SK-N-SH treated with all-trans-retinoic acid at 6 μM for 48 hours (cell line): Measurements from ENCODE around the gene PPAT.

ENCODE experiments used
- ATAC-seq: fragments of 200-7000 bp; cut with Tn5 transposase; 3 replicates; pipeline ENCODE4 v1.9.1; 2020; ENCODE audit warnings: mild to moderate bottlenecking, moderate library complexity
- ARNTL ChIP-seq: fragments of 450-650 bp; formaldehyde crosslinking; IDR thresholded peaks from 2 replicates; pipeline ENCODE4 v1.5.0; 2020; ENCODE audit warnings: low read depth, mild to moderate bottlenecking, moderate library complexity, borderline replicate concordance
- BACH2 ChIP-seq: fragments of 250-450 bp; sonication (Bioruptor Pico); IDR thresholded peaks from 2 replicates; pipeline ENCODE4 v1.9.0; 2021; ENCODE audit warnings: mild to moderate bottlenecking, borderline replicate concordance
- CREB5 ChIP-seq: fragments of 250-450 bp; sonication (Bioruptor Pico); IDR thresholded peaks from 2 replicates; pipeline ENCODE4 v1.5.1; 2020; ENCODE audit warnings: low read depth, mild to moderate bottlenecking, moderate library complexity
- CSDC2 ChIP-seq: fragments of 250-450 bp; sonication (Bioruptor Pico); IDR thresholded peaks from 2 replicates; pipeline ENCODE4 v1.5.0; 2020; ENCODE audit warnings: mild to moderate bottlenecking, moderate library complexity
- GLIS3 ChIP-seq: fragments of 250-450 bp; sonication (Bioruptor Pico); IDR thresholded peaks from 2 replicates; pipeline ENCODE4 v1.5.0; 2020; ENCODE audit warnings: mild to moderate bottlenecking, moderate library complexity
- ISL1 ChIP-seq: fragments of 250-450 bp; sonication (Bioruptor Pico); IDR thresholded peaks from 2 replicates; pipeline ENCODE4 v2.1.2; 2022; ENCODE audit warnings: mild to moderate bottlenecking, moderate library complexity
- OSR1 ChIP-seq: fragments of 250-450 bp; sonication (Bioruptor Pico); IDR thresholded peaks from 2 replicates; pipeline ENCODE4 v1.8.0; 2022; ENCODE audit warnings: moderate library complexity, mild to moderate bottlenecking, inconsistent platforms
- PATZ1 ChIP-seq: fragments of 250-450 bp; sonication (Bioruptor Pico); IDR thresholded peaks from 2 replicates; pipeline ENCODE4 v1.8.0; 2020; ENCODE audit warnings: mild to moderate bottlenecking, moderate library complexity, borderline replicate concordance
- PPARA ChIP-seq: fragments of 250-450 bp; sonication (Bioruptor Pico); IDR thresholded peaks from 2 replicates; pipeline ENCODE4 v1.5.0; 2020; ENCODE audit warnings: mild to moderate bottlenecking, borderline replicate concordance
- SNAI2 ChIP-seq: fragments of 250-450 bp; sonication (Bioruptor Pico); IDR thresholded peaks from 2 replicates; pipeline ENCODE4 v1.5.0; 2020; ENCODE audit warnings: mild to moderate bottlenecking, moderate library complexity
- TOX ChIP-seq: fragments of 250-450 bp; sonication (Bioruptor Pico); IDR thresholded peaks from 2 replicates; pipeline ENCODE4 v1.8.0; 2021; ENCODE audit warnings: mild to moderate bottlenecking, moderate library complexity, borderline replicate concordance
- ZC3H10 ChIP-seq: fragments of 250-450 bp; sonication (Bioruptor Pico); IDR thresholded peaks from 2 replicates; pipeline ENCODE4 v1.5.1; 2021; ENCODE audit warnings: mild to moderate bottlenecking, moderate library complexity
- ZFP3 ChIP-seq: fragments of 250-450 bp; sonication (Bioruptor Pico); IDR thresholded peaks from 2 replicates; pipeline ENCODE4 v1.5.0; 2020; ENCODE audit warnings: mild to moderate bottlenecking, moderate library complexity
- ZNF565 ChIP-seq: fragments of 450-650 bp; formaldehyde crosslinking; conservative IDR thresholded peaks from 2 replicates; pipeline ENCODE4 v1.5.0; 2020; ENCODE audit warnings: low read depth, mild to moderate bottlenecking, moderate library complexity
- ZNF8 ChIP-seq: fragments of 450-650 bp; formaldehyde crosslinking; IDR thresholded peaks from 2 replicates; pipeline ENCODE4 v1.5.0; 2020; ENCODE audit warnings: mild to moderate bottlenecking, moderate library complexity

The PPAT gene

GRCh38 chr4:56356650-56357049 is 78.8 kb downstream of the PPAT start:
- ATAC-seq, result no peak
- no peak for TF ChIP-seq ZC3H10
- TF ChIP-seq GLIS3, result no peak
- no peak for TF ChIP-seq ISL1 (CRISPR knock-in tag)
- no peak for TF ChIP-seq TOX
- TF ChIP-seq ZNF8 (CRISPR knock-in tag), result no peak
- TF ChIP-seq CREB5 (CRISPR knock-in tag), result no peak
- no peak for TF ChIP-seq ZFP3 (CRISPR knock-in tag)
- TF ChIP-seq BACH2 (CRISPR knock-in tag), result no peak

GRCh38 chr4:56348576-56348975 is 86.8 kb downstream of the PPAT start:
- TF ChIP-seq BACH2 (CRISPR knock-in tag) (no peak), CSDC2 (no peak), ZNF565 (CRISPR knock-in tag) (no peak), SNAI2 (CRISPR knock-in tag) (no peak), PATZ1 (CRISPR knock-in tag) (no peak), ARNTL (CRISPR knock-in tag) (no peak), OSR1 (no peak), PPARA (CRISPR knock-in tag) (no peak), ZC3H10 (no peak), ZNF8 (CRISPR knock-in tag) (no peak), TOX (no peak), ISL1 (CRISPR knock-in tag) (no peak), GLIS3 (no peak)
- TF ChIP-seq, all 23 proteins: peak for 0
- ATAC-seq, result no peak

GRCh38 chr4:56345458-56345857 is 90.0 kb downstream of the PPAT start:
- ATAC-seq, result no peak
- TF ChIP-seq BACH2 (CRISPR knock-in tag) (no peak), ZC3H10 (no peak), GLIS3 (no peak), ARNTL (CRISPR knock-in tag) (no peak), CSDC2 (no peak)
